K562 (cell line): ENCODE results near the gene LAMTOR4. TPM values are rescaled to one million over a fixed set of nuclear protein-coding genes. Genes with fewer than 3 reads are reported as not detected.

Experiments
- CBFA2T3 ChIP-seq: fragments of 450-650 bp; IDR thresholded peaks from 2 replicates; pipeline ENCODE4 v1.6.1; 2017
- E2F3 ChIP-seq: fragments of 250-450 bp; sonication (Bioruptor Pico); IDR thresholded peaks from 2 replicates; pipeline ENCODE4 v1.4.0; 2020; ENCODE audit warnings: mild to moderate bottlenecking
- EGR1 ChIP-seq: fragments of 450-650 bp; conservative IDR thresholded peaks from 2 replicates; pipeline ENCODE4 v1.6.1; 2017; ENCODE audit warnings: mild to moderate bottlenecking
- ERF ChIP-seq: fragments of 450-650 bp; formaldehyde crosslinking; IDR thresholded peaks from 2 replicates; pipeline ENCODE4 v1.4.0; 2020; ENCODE audit warnings: mild to moderate bottlenecking, mixed read lengths
- ETS1 ChIP-seq: conservative IDR thresholded peaks from 2 replicates; pipeline ENCODE4 v1.6.1; 2011; ENCODE audit warnings: low read depth, mild to moderate bottlenecking, low read length; ENCODE audit not compliant: control insufficient read depth
- ETV5 ChIP-seq: sonication (generic); formaldehyde crosslinking; IDR thresholded peaks from 2 replicates; pipeline ENCODE4 v1.4.0; 2020; ENCODE audit warnings: low read depth, mild to moderate bottlenecking, missing genetic modification reagents
- FIP1L1 ChIP-seq: fragments of 200-400 bp; formaldehyde crosslinking; IDR thresholded peaks from 2 replicates; pipeline ENCODE4 v1.6.1; 2018; ENCODE audit warnings: mild to moderate bottlenecking, low read depth, low read length; ENCODE audit not compliant: poor library complexity, severe bottlenecking
- FOXM1 ChIP-seq, 2 experiments: fragments of 450-650 bp in 1 of 2; sonication (generic) in 1 of 2; formaldehyde crosslinking in 1 of 2; IDR thresholded peaks; 2 replicates each; pipeline versions ENCODE4 v1.6.1 to v1.9.0; 2017 to 2022; ENCODE audit warnings: low read depth in 2 of 2, mild to moderate bottlenecking in 2 of 2, missing genetic modification reagents in 1 of 2, moderate library complexity in 1 of 2
- HMGN3 ChIP-seq: IDR thresholded peaks from 2 replicates; pipeline ENCODE4 v1.6.1; 2011; ENCODE audit warnings: borderline replicate concordance, low read depth, mild to moderate bottlenecking, mixed read lengths, low read length; ENCODE audit not compliant: insufficient read length; ENCODE audit errors: extremely low read depth
- NFATC3 ChIP-seq: fragments of 450-650 bp; IDR thresholded peaks from 2 replicates; pipeline ENCODE4 v1.6.1; 2017; ENCODE audit warnings: mild to moderate bottlenecking
- PHF21A ChIP-seq: fragments of 450-650 bp; IDR thresholded peaks from 2 replicates; pipeline ENCODE4 v1.6.1; 2017; ENCODE audit warnings: low read depth, borderline replicate concordance
- RBM34 ChIP-seq: fragments of 200-400 bp; formaldehyde crosslinking; IDR thresholded peaks from 2 replicates; pipeline ENCODE4 v1.6.1; 2018; ENCODE audit warnings: low read length, borderline replicate concordance; ENCODE audit not compliant: insufficient read depth
- SIRT6 ChIP-seq: IDR thresholded peaks from one replicate; pipeline ENCODE4 v1.6.1; 2012; ENCODE audit warnings: low read depth, mild to moderate bottlenecking, control low read depth, inconsistent platforms, low read length, moderate library complexity
- SLC30A9 ChIP-seq: fragments of 250-450 bp; sonication (Bioruptor Pico); IDR thresholded peaks from 2 replicates; pipeline ENCODE4 v1.8.0; 2022; ENCODE audit warnings: mild to moderate bottlenecking, moderate library complexity
- SNIP1 ChIP-seq: fragments of 450-650 bp; IDR thresholded peaks from 2 replicates; pipeline ENCODE4 v1.7.1; 2017; ENCODE audit warnings: low read depth, mild to moderate bottlenecking
- SUPT5H ChIP-seq: fragments of 450-650 bp; IDR thresholded peaks from 2 replicates; pipeline ENCODE4 v1.6.1; 2016
- THRAP3 ChIP-seq: fragments of 450-650 bp; IDR thresholded peaks from 2 replicates; pipeline ENCODE4 v1.6.1; 2016; ENCODE audit warnings: mild to moderate bottlenecking, inconsistent platforms, borderline replicate concordance
- U2AF2 ChIP-seq: fragments of 200-400 bp; formaldehyde crosslinking; optimal IDR thresholded peaks from 2 replicates; pipeline ENCODE3; 2017; ENCODE audit warnings: low read depth, mild to moderate bottlenecking, low read length
- USF2 ChIP-seq: sonication (generic); formaldehyde crosslinking; IDR thresholded peaks from 2 replicates; pipeline ENCODE4 v1.5.0; 2020; ENCODE audit warnings: missing genetic modification reagents
- ZHX1 ChIP-seq: fragments of 150-350 bp; conservative IDR thresholded peaks from 2 replicates; pipeline ENCODE4 v1.6.1; 2014; ENCODE audit warnings: low read length
- ZNF280B ChIP-seq: fragments of 250-450 bp; sonication (Bioruptor Pico); IDR thresholded peaks from 2 replicates; pipeline ENCODE4 v1.5.1; 2021; ENCODE audit warnings: mild to moderate bottlenecking
- polyA plus RNA-seq, 8 experiments: library from polyadenylated mRNA; depleted of rRNA in 4 of 8; stranded (reverse) in 5 of 8; unstranded in 3 of 8; fragments of >200 nt; fragmentation: Nextera tagmentation in 2 of 8; fragmentation: Illumina TruSeq in 1 of 8; extraction: Ambion mirVana in 2 of 8; extraction: Trizol in 1 of 8; gene quantifications; 2 replicates each; pipeline versions ENCODE4 v1.2.1 to v1.2.3, GENCODE V29; 2011 to 2014; ENCODE audit warnings: inconsistent platforms in 1 of 8, missing spikeins in 1 of 8
- total RNA-seq, 7 experiments: library from RNA; depleted of rRNA in 6 of 7; stranded (reverse); fragments of >200 nt in 6 of 7; fragmentation: Illumina TruSeq in 2 of 7; extraction: Trizol in 2 of 7; gene quantifications; 2 replicates each; pipeline versions ENCODE4 v1.2.1 to v1.2.3, GENCODE V29; 2011 to 2021; ENCODE audit warnings: low replicate concordance in 1 of 7
- TF ChIP-seq, protein P1 (sequence below): fragments of 250-450 bp; sonication (Bioruptor Pico); IDR thresholded peaks from 2 replicates; pipeline ENCODE4 v1.6.1; 2021; ENCODE audit warnings: mild to moderate bottlenecking

Gene LAMTOR4
- total and polyA plus RNA-seq, 9 of the 15 experiments (the other 6 are each of a cell fraction or from before 2014, with no cell fraction given): 79.6 to 314 (median 195) TPM

- TF ChIP-seq ZNF280B (CRISPR knock-in tag) (no peak), EGR1 (no peak), U2AF2 (no peak), PHF21A (no peak), FOXM1 (IDR thresholded peaks at IDR 0.05; ENCODE audit: low read depth) (no peak), FOXM1 (CRISPR knock-in tag; IDR thresholded peaks at IDR 0.05; ENCODE audit: low read depth) (no peak), E2F3 (CRISPR knock-in tag) (peak; percentile 80), SUPT5H (no peak; the same call in 1 of the 2 replicates), NFATC3 (no peak), HMGN3 (peak; percentile 59), RBM34 (no peak), ETV5 (CRISPR knock-in tag) (0 out of 2 replicates have a peak, but pooled peaks have one; percentile 71), FIP1L1 (no peak), ETS1 (no peak), SLC30A9 (CRISPR knock-in tag) (no peak), ZHX1 (no peak), ERF (peak; percentile 75; the same call in 1 of the 2 replicates), CBFA2T3 (no peak), THRAP3 (no peak), USF2 (CRISPR knock-in tag) (peak; percentile 48; the same call in 1 of the 2 replicates), SNIP1 (no peak), SIRT6 (no peak)
- TF ChIP-seq, protein P1, sequence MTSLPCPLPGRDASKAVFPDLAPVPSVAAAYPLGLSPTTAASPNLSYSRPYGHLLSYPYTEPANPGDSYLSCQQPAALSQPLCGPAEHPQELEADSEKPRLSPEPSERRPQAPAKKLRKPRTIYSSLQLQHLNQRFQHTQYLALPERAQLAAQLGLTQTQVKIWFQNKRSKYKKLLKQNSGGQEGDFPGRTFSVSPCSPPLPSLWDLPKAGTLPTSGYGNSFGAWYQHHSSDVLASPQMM (CRISPR knock-in tag): no peak
These were observed 22.3 kb upstream of the LAMTOR4 start (continued) for GRCh38 chr7:100126239-100126930.
